Esophagus squamous epithelium (tissue), 5 donors: Measurements from ENCODE around the gene NUDT3. TPM values are rescaled to one million over a fixed set of nuclear protein-coding genes. Genes with fewer than 3 reads are reported as not detected.

Experiments used
- DNase-seq: peaks from one replicate; lab custom pipeline; 2025; lab: John Stamatoyannopoulos, UW
- H3K27ac ChIP-seq, 4 donors: fragments of 200-600 bp; sonication (generic); one replicate each; pipeline ENCODE4 v1.5.1; 2016 to 2019; ENCODE audit warnings: mild to moderate bottlenecking in 1 of 4
- H3K27me3 ChIP-seq, 4 donors: fragments of 200-600 bp; sonication (generic); 1 replicate in 3 of 4; 2 replicates in 1 of 4; pipeline versions ENCODE4 v1.5.1 to v1.6.0; 2017 to 2021; ENCODE audit warnings: antibody characterized with exemption in 1 of 4
- H3K36me3 ChIP-seq, 3 donors: fragments of 200-600 bp; sonication (generic); one replicate each; pipeline ENCODE4 v1.5.1; 2016 to 2019
- H3K4me1 ChIP-seq, 3 donors: fragments of 200-600 bp; sonication (generic); one replicate each; pipeline ENCODE4 v1.5.1; 2017 to 2019
- H3K4me3 ChIP-seq, 4 donors: fragments of 200-600 bp; sonication (generic); 1 replicate in 3 of 4; 2 replicates in 1 of 4; pipeline ENCODE4 v1.5.1; 2016 to 2019; ENCODE audit warnings: mild to moderate bottlenecking in 2 of 4, moderate library complexity in 1 of 4
- H3K9me3 ChIP-seq, 3 donors: fragments of 200-600 bp; sonication (generic); one replicate each; pipeline ENCODE4 v1.5.1; 2016 to 2019
- POLR2A ChIP-seq, 4 donors: fragments of 450-650 bp; IDR thresholded peaks; one replicate each; pipeline ENCODE4 v1.6.1; 2017; ENCODE audit warnings: antibody characterized with exemption in 4 of 4, mild to moderate bottlenecking in 4 of 4, moderate library complexity in 3 of 4
- WGBS, 2 donors: methylation state at CpG; one replicate each; pipeline ENCODE4 v1.1.5; 2018; 5-methylcytosine and 5-hydroxymethylcytosine counted together
- intact Hi-C: fragments of 100-400 bp; cut with DNase I; formaldehyde crosslinking; loops from one replicate; pipeline ENCODE4 v1.15.0; 2022
- total RNA-seq, 4 donors: library from RNA; depleted of rRNA; stranded (reverse); fragments of >200 nt; gene quantifications; one replicate each; pipeline ENCODE4 v1.1.0, GENCODE V29; 2016
- TF ChIP-seq, protein P1 (sequence below), 6 experiments: fragments of 450-650 bp in 4 of 6; fragments of 200-600 bp in 2 of 6; sonication (generic) in 2 of 6; IDR thresholded peaks; one replicate each; pipeline ENCODE4 v1.5.1; 2016 to 2019; ENCODE audit warnings: antibody characterized with exemption in 6 of 6, mild to moderate bottlenecking in 4 of 6, moderate library complexity in 4 of 6
- donor health status: DM: yes; HTN: yes; CAD: no.

NUDT3 gene
- total RNA-seq, 4 donors from 2014 or later = 14.9 to 33.4 (median 22.4) TPM

DNA sequence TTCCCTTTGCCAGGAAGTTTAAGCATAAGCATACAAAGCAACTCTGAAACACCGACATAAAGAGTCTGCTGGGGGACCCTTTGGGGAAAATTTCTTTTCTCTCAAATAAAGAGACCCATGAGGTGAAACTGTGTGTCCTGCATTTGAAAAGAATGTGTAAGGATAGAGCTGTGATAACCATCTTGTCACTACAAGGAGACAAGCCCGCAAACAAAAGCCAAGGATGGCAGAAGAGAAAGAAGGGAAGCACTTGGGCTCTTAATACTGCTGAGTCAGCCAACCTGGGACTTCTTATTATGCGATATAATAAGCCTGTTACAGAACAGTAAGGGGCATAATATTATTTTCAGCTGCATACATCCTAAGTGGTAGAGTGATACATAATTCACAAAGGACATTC, 52.5 kb downstream of the NUDT3 start:
- H3K9me3 ChIP-seq = no peaks in the 10 kb centered on the region
- H3K27me3 ChIP-seq = no peaks in the 10 kb centered on the region
- peaks cover 13 to 71% (median 38%) of the 10 kb centered on the region in 3 donors for H3K4me1 ChIP-seq
- 63 to 80% methylated on average over 3 of the region's 3 CpGs for WGBS, 2 donors
- H3K4me3 ChIP-seq = no peak overlapping the region
- TF ChIP-seq POLR2A (IDR thresholded peaks at IDR 0.05) = no peak
- TF ChIP-seq, protein P1, sequence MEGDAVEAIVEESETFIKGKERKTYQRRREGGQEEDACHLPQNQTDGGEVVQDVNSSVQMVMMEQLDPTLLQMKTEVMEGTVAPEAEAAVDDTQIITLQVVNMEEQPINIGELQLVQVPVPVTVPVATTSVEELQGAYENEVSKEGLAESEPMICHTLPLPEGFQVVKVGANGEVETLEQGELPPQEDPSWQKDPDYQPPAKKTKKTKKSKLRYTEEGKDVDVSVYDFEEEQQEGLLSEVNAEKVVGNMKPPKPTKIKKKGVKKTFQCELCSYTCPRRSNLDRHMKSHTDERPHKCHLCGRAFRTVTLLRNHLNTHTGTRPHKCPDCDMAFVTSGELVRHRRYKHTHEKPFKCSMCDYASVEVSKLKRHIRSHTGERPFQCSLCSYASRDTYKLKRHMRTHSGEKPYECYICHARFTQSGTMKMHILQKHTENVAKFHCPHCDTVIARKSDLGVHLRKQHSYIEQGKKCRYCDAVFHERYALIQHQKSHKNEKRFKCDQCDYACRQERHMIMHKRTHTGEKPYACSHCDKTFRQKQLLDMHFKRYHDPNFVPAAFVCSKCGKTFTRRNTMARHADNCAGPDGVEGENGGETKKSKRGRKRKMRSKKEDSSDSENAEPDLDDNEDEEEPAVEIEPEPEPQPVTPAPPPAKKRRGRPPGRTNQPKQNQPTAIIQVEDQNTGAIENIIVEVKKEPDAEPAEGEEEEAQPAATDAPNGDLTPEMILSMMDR (IDR thresholded peaks at IDR 0.05) = no peak
- no peaks in the 10 kb centered on the region for H3K36me3 ChIP-seq
- no peak overlapping the region for H3K27ac ChIP-seq
- no peak for DNase-seq
- intact Hi-C loops = no loop called here

DNA sequence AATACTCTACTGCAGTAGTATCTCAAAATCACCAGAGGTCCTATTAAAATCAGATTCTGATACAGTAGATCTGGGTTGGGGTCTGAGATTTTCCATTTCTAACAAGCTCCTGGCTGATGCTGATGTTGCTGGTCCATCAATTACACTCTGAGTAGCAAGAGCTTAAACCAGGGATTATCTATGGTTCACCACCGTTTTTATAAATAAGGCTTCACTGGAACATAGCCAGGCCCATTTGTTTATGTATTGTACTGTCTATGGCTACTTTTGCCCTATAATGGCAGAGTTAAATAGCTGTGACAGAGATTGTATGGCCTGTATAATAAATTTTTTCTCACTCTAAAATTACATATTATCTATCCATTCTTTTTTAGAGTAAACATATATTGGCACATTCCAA, 53.0 kb downstream of the NUDT3 start:
- H3K4me1 ChIP-seq = peaks cover 13 to 68% (median 38%) of the 10 kb centered on the region in 3 donors
- TF ChIP-seq POLR2A (IDR thresholded peaks at IDR 0.05) = no peak
- TF ChIP-seq, protein P1 (IDR thresholded peaks at IDR 0.05) = no peak

DNA sequence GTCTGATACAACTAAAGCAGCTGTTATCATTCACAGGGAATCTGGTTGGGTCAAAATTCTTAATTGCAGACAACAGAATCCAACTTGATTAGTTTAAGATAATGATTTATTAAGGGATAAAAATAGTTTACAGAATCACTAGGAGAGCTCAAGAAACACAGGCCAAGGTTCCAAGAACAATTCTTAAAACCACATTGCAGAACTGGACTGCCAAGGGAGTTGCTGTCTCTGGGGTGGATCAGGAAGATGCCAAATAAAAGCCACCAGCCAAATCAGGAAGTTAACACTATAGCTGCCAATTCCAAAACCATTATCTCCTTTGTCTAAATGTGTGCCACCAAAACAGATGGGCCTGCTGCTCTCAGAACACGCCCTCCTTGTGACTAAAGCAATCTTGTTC, 53.7 kb downstream of the NUDT3 start:
- Histone ChIP-seq H3K9me3 (no peaks in the 10 kb centered on the region), H3K36me3 (peaks cover 0 to 5% (median 0%) of the 10 kb centered on the region in 3 donors), H3K4me3 (no peak overlapping the region), H3K4me1 (peaks cover 13 to 65% (median 38%) of the 10 kb centered on the region in 3 donors), H3K27ac (no peak overlapping the region), H3K27me3 (no peaks in the 10 kb centered on the region)
- TF ChIP-seq, protein P1 (IDR thresholded peaks at IDR 0.05) = no peak
- no peak for TF ChIP-seq POLR2A (IDR thresholded peaks at IDR 0.05)
- intact Hi-C loops = no loop called here
- no peak for DNase-seq
- 50 to 92% methylated on average over 1 of the region's 1 CpG for WGBS, 2 donors

More for the DNA sequence above, 53.0 kb downstream of the NUDT3 start:
- intact Hi-C loops = no loop called here
- no peaks in the 10 kb centered on the region for H3K36me3 ChIP-seq
- no peaks in the 10 kb centered on the region for H3K9me3 ChIP-seq
- 11 to 17% methylated on average over 1 of the region's 1 CpG for WGBS, 2 donors
- no peak for DNase-seq
- no peak overlapping the region for H3K27ac ChIP-seq
- H3K4me3 ChIP-seq = no peak overlapping the region
- H3K27me3 ChIP-seq = no peaks in the 10 kb centered on the region

DNA sequence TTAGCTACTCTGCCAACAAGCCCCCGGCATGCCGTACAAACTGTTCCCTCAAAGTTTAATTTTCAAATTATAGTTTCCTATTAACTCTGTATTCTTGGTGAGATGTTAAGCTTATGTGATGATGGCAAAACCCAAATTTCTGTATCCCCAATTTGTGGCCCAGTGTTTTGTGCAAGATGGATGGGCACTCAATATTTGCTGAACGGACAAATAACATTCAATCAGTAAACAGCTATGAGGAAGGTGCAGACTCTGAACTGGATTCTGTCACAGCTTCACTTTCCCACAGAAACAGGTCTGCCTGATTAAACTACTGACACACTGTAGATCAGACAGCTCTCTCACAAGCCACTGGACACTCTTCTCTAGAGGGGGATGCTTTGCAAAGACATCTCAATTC, 54.1 kb downstream of the NUDT3 start:
- intact Hi-C loops = no loop called here
- DNase-seq = no peak
- Histone ChIP-seq H3K27me3 (no peaks in the 10 kb centered on the region), H3K4me3 (no peak overlapping the region), H3K36me3 (peaks cover 0 to 9% (median 0%) of the 10 kb centered on the region in 3 donors), H3K9me3 (no peaks in the 10 kb centered on the region), H3K27ac (no peak overlapping the region), H3K4me1 (peaks cover 13 to 61% (median 38%) of the 10 kb centered on the region in 3 donors)
- TF ChIP-seq, protein P1 (IDR thresholded peaks at IDR 0.05) = no peak
- WGBS, 2 donors = 65 to 88% methylated on average over 3 of the region's 3 CpGs

DNA sequence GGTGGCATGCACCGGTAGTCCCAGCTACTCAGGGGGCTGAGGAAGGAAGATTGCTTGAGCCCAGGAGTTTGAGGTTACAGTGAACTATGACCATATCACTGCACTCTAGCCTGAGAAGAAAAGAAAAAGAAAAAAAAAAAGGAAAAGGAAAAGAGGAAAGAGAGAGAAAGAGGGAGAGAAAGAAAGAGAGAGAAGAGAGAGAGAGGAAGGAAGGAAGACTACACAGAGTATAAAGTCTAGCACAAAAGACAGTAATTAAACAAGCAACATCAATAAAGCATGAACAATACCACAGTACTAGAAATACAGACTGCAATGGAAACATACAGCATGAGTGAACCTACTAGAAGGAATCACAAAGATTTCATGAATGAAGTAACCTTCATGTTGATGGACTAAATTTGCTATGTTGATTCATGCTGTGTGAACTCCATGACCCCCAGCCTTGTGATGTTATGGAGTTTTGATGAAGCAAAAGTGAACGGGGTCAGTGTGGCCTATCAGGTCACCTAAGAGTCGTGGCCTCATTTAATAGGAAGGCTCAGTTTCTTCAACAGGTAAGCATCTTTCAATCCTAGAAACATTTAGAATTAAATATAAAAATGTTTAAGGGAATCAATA, 57.6 kb downstream of the NUDT3 start:
- Histone ChIP-seq H3K4me1 (peaks cover 6 to 41% (median 26%) of the 10 kb centered on the region in 3 donors), H3K27ac (no peak overlapping the region), H3K9me3 (no peaks in the 10 kb centered on the region), H3K4me3 (no peak overlapping the region), H3K36me3 (peaks cover 0 to 15% (median 0%) of the 10 kb centered on the region in 3 donors), H3K27me3 (no peaks in the 10 kb centered on the region)
- DNase-seq = no peak
- 83 to 90% methylated on average over 3 of the region's 3 CpGs for WGBS, 2 donors
- no peak for TF ChIP-seq POLR2A (IDR thresholded peaks at IDR 0.05)
- TF ChIP-seq, protein P1 (IDR thresholded peaks at IDR 0.05) = no peak
- intact Hi-C loops = no loop called here
